MCF 10A (cell line): ENCODE data around the gene GLRX5. TPM values are rescaled to one million over a fixed set of nuclear protein-coding genes. Genes with fewer than 3 reads are reported as not detected.

Experiments
- BruUV-seq: library from RNA; stranded (reverse); fragments of 400-500 nt; replicated peaks from 2 replicates; lab custom pipeline; 2021; lab: Mats Ljungman, UMichigan
- CTCF ChIA-PET: fragments of 300-600 bp; sonication (Branson Sonifier 250); formaldehyde crosslinking; extraction: SDS; loops from one replicate; lab custom pipeline; 2021; ENCODE audit warnings: antibody characterized with exemption, inconsistent platforms; lab: Yijun Ruan, JAX
- POLR2A ChIA-PET: fragments of 300-600, 350-650 bp; sonication (Branson Sonifier 250); formaldehyde crosslinking; extraction: SDS; loops from one replicate; lab custom pipeline; 2020; ENCODE audit warnings: antibody characterized with exemption, inconsistent platforms; lab: Yijun Ruan, JAX
- DNase-seq: peaks from one replicate; pipeline ENCODE4 v3.0.0-alpha.2; 2018; ENCODE audit not compliant: unreplicated experiment
- H3K27ac Mint-ChIP-seq: one replicate; pipeline ENCODE4 v1.8.0; 2022; ENCODE audit warnings: mild to moderate bottlenecking, low read depth, mixed read lengths; ENCODE audit not compliant: unreplicated experiment
- H3K27me3 Mint-ChIP-seq: one replicate; pipeline ENCODE4 v1.8.0; 2022; ENCODE audit warnings: mixed read lengths; ENCODE audit not compliant: insufficient read depth, unreplicated experiment
- H3K36me3 Mint-ChIP-seq: one replicate; pipeline ENCODE4 v1.8.0; 2022; ENCODE audit warnings: mild to moderate bottlenecking, moderate library complexity, mixed read lengths; ENCODE audit not compliant: insufficient read depth, unreplicated experiment
- H3K4me1 Mint-ChIP-seq: one replicate; pipeline ENCODE4 v1.8.0; 2022; ENCODE audit warnings: mixed read lengths; ENCODE audit not compliant: insufficient read depth, unreplicated experiment
- H3K4me3 Mint-ChIP-seq: one replicate; pipeline ENCODE4 v1.8.0; 2022; ENCODE audit warnings: mild to moderate bottlenecking, moderate library complexity, mixed read lengths; ENCODE audit not compliant: unreplicated experiment
- H3K9me3 Mint-ChIP-seq: one replicate; pipeline ENCODE4 v1.8.0; 2022; ENCODE audit warnings: mixed read lengths; ENCODE audit not compliant: unreplicated experiment
- CTCF ChIP-seq: fragments of 200-600 bp; IDR thresholded peaks from one replicate; pipeline ENCODE4 v1.8.0; 2022; ENCODE audit warnings: antibody characterized with exemption, mild to moderate bottlenecking; ENCODE audit not compliant: unreplicated experiment
- intact Hi-C: fragments of 100-400 bp; cut with micrococcal nuclease; formaldehyde crosslinking; loops from 2 replicates; pipeline ENCODE4 v1.14.1; 2022
- total RNA-seq: library from RNA; stranded (reverse); gene quantifications from 2 replicates; pipeline ENCODE4 v1.2.3, GENCODE V29; 2022

GLRX5 gene
- total RNA-seq, 1 experiment from 2014 or later: 32.2 TPM

GRCh38 chr14:95548328-95548929, 13.6 kb downstream of the GLRX5 start:
- CTCF ChIA-PET: interaction anchor here (0.6 to 2.5 kb wide), 8 partner anchors 10 to 447 kb away, joined by 3 to 15 read pairs (median 4); no protein-coding TSS in a partner anchor
- Mint-ChIP-seq H3K4me1 (peaks cover 11% of the 10 kb centered on the region), H3K4me3 (no peak overlapping the region), H3K36me3 (peaks cover 7% of the 10 kb centered on the region), H3K27me3 (no peaks in the 10 kb centered on the region), H3K9me3 (no peaks in the 10 kb centered on the region), H3K27ac (no peak overlapping the region)
- no TSS peak for BruUV-seq
- POLR2A ChIA-PET: interaction anchor here (0.7 to 3.2 kb wide), 3 partner anchors 12 to 436 kb away, joined by 3 to 18 read pairs (median 3); partner anchors contain the start of gene GLRX5
- DNase-seq: no peak
- intact Hi-C loops: no loop called here
- no peak for TF ChIP-seq CTCF

GRCh38 chr14:95549656-95550585, 15.1 kb downstream of the GLRX5 start:
- H3K4me3 Mint-ChIP-seq: no peak overlapping the region
- no peaks in the 10 kb centered on the region for H3K27me3 Mint-ChIP-seq
- CTCF ChIA-PET: interaction anchor here (0.5 to 2.5 kb wide), 4 partner anchors 10 to 655 kb away, joined by 3 to 15 read pairs (median 4); partner anchors contain the start of gene BDKRB2
- H3K36me3 Mint-ChIP-seq: no peaks in the 10 kb centered on the region
- DNase-seq: no peak
- intact Hi-C loops: no loop called here
- peaks cover 11% of the 10 kb centered on the region for H3K4me1 Mint-ChIP-seq
- no peak for TF ChIP-seq CTCF
- no TSS peak for BruUV-seq
- POLR2A ChIA-PET: interaction anchor here (0.7 to 3.2 kb wide), 2 partner anchors 14 to 308 kb away, joined by 3 to 18 read pairs; partner anchors contain the start of gene GLRX5
- H3K27ac Mint-ChIP-seq: no peak overlapping the region
- H3K9me3 Mint-ChIP-seq: no peaks in the 10 kb centered on the region

- intact Hi-C loops: no loop called here
- BruUV-seq: no TSS peak
- POLR2A ChIA-PET: no interaction called here
- Mint-ChIP-seq H3K4me1 (peaks cover 11% of the 10 kb centered on the region), H3K4me3 (no peak overlapping the region), H3K36me3 (no peaks in the 10 kb centered on the region), H3K9me3 (no peaks in the 10 kb centered on the region), H3K27ac (no peak overlapping the region), H3K27me3 (no peaks in the 10 kb centered on the region)
- TF ChIP-seq CTCF: no peak
- CTCF ChIA-PET: interaction anchor here (1.4 kb wide), 1 partner anchor 8 kb away, joined by 4 read pairs; no protein-coding TSS in a partner anchor
- DNase-seq: no peak
Measured at GRCh38 chr14:95551435-95551834, 16.6 kb downstream of the GLRX5 start.

- TF ChIP-seq CTCF: no peak
- no peaks in the 10 kb centered on the region for H3K27me3 Mint-ChIP-seq
- CTCF ChIA-PET: no interaction called here
Measured at GRCh38 chr14:95553141-95553540, 18.3 kb downstream of the GLRX5 start.

More at GRCh38 chr14:95553141-95553540, 18.3 kb downstream of the GLRX5 start:
- Mint-ChIP-seq H3K36me3 (no peaks in the 10 kb centered on the region), H3K27ac (no peak overlapping the region), H3K9me3 (no peaks in the 10 kb centered on the region), H3K4me1 (peaks cover under 1% of the 10 kb centered on the region), H3K4me3 (no peak overlapping the region)
- intact Hi-C loops: no loop called here
- BruUV-seq: no TSS peak
- POLR2A ChIA-PET: interaction anchor here (0.5 kb wide), 1 partner anchor 33 kb away, joined by 3 read pairs; no protein-coding TSS in a partner anchor
- DNase-seq: no peak
